GM12865 (cell line): ENCODE data around the gene ZNF253.
"Not testable (repeated sequence)": the region's sequence is repeated elsewhere in the genome, so short reads cannot be mapped to it uniquely, and the experiment has no call there.

Experiments used
- DNase-seq: peaks from one replicate; pipeline ENCODE4 v3.0.0; 2010; ENCODE audit warnings: low read depth
- H3K4me3 ChIP-seq: 2 replicates; pipeline ENCODE4 v1.5.1; 2011; ENCODE audit warnings: mild to moderate bottlenecking, low read depth, low read length, control low read depth
- TF ChIP-seq, protein P1 (sequence below): IDR thresholded peaks from 2 replicates; pipeline ENCODE4 v1.5.1; 2011; ENCODE audit warnings: low read length, control low read depth, low read depth, inconsistent platforms; ENCODE audit not compliant: insufficient read depth; ENCODE audit errors: missing control alignments

Gene ZNF253

DNA sequence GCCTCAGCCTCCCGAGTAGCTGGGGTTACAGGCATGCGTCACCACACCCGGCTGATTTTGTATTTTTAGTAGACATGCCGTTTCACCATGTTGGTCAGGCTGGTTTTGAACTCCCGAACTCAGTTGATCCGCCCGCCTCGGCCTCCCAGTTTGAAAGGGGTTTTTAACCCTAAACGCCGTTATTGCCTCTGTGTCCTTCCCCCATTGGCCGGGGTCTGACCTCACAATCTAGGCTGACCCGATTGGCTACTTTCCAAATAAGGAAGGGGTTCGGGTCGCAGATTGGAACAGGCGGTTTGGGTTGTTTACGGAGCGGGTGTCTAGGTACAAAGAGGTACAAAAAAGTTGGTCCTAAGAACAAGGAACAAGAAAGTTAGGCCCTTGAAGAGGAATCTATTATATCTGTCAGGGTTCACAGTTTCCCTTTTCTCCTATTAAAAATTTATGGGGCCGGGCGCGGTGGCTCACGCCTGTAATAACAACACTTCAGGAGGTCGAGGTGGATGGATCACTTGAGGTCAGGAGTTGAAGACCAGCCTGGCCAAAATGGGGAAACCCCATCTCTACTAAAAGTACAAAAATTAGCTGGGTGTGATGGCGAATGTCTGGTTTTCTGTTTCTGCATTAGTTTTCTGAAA lies 1.0 kb downstream of the ZNF253 start:
- peak; percentile 75 for DNase-seq
- H3K4me3 ChIP-seq = peak overlapping the region; percentile 87
- TF ChIP-seq, protein P1, sequence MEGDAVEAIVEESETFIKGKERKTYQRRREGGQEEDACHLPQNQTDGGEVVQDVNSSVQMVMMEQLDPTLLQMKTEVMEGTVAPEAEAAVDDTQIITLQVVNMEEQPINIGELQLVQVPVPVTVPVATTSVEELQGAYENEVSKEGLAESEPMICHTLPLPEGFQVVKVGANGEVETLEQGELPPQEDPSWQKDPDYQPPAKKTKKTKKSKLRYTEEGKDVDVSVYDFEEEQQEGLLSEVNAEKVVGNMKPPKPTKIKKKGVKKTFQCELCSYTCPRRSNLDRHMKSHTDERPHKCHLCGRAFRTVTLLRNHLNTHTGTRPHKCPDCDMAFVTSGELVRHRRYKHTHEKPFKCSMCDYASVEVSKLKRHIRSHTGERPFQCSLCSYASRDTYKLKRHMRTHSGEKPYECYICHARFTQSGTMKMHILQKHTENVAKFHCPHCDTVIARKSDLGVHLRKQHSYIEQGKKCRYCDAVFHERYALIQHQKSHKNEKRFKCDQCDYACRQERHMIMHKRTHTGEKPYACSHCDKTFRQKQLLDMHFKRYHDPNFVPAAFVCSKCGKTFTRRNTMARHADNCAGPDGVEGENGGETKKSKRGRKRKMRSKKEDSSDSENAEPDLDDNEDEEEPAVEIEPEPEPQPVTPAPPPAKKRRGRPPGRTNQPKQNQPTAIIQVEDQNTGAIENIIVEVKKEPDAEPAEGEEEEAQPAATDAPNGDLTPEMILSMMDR = no peak

DNA sequence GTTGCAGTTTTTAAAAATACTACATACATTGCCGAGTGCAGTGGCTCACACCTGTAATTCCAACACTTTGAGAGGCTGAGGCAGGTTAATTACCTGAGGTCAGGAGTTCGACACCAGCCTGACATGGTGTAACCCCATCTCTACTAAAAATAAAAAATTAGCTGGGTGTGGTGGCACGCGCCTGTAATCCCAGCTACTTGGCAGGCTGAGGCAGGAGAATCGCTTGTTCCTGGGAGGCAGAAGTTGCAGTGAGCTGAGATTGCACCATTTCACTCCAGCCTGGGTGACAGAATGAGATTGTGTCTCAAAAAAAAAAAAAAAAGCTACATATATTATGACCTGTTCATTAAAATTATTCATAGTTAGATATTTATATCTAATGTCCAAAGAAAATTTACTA lies 4.4 kb downstream of the ZNF253 start:
- not testable (repeated sequence) for DNase-seq, H3K4me3 ChIP-seq

DNA sequence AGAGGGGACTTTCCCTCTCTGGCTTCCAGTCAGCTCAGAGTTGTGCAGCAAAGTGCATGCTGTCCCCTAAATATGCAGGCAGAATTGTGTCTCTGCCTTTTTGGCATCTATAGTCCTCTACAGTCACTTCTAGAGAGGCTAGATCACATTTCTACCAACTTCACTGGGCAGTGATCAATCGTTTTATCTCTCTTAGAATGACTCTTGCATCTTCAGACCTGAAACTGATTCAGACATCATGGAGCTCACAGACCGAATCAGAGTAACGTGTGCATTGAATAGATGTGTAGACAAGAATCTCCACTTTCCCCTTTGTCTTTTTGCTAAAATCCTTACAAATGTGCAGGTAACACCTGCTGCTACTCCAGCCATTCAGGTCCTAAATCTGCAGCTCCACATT lies 6.2 kb downstream of the ZNF253 start:
- TF ChIP-seq, protein P1 = no peak
- DNase-seq = no peak
- no peak overlapping the region for H3K4me3 ChIP-seq

DNA sequence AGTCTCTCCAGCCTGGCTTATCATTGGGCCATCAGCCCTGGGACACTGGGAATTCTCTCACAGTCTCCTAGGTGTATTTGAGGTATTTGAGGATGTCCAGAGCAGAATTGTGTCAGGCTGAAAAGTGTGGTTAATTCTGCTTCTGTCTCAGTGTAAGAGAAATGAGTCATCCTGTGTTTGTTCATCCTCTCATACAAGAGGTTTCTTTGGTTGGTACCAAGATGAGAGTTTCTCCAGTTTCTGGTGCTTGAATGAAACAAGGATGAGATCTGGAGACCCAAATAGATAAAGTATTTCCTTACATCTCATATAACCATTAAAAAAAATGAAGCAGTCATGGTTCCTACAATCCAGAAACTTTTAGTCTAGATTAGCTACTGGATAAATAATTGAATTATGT lies 7.7 kb downstream of the ZNF253 start:
- H3K4me3 ChIP-seq = no peak overlapping the region
- TF ChIP-seq, protein P1 = no peak
- peak; percentile 7 for DNase-seq

DNA sequence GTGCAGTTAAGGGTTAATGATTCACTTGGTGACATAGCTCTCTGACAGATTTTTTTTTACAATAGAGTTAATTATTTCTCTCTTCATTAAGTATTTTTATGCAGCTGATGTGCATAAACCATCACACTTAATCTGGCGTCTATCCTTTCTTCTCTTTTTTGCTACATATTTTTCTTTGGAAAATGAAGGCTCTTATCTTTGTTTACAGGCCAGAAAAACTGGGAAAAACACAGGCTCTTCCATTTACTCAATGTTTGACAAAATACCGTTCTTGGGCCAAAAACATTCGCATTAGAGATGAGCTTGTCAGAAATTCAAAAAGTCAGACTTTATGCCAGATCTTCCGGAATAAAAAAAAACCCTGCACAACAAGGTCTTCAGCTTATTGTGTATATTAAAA lies 12.0 kb downstream of the ZNF253 start:
- TF ChIP-seq, protein P1 = no peak
- DNase-seq = no peak
- H3K4me3 ChIP-seq = no peak overlapping the region

DNA sequence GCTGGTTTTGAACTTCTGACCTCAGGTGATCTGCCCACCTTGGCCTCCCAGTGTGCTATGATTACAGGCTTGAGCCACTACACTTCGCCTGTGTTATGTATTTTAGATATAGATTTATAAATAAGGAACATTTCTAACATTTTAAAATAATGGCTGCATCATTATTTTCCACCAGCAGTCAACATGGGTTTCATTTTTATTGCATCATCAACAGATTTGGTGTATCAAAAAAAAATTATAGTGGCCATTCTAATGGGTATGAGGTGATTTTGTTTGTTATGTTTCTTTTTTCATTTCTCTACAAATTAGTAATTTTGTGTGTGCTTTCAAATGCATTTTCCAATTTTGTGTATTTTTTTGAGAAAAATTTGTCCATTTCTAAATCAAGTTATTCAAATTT lies 18.9 kb downstream of the ZNF253 start:
- H3K4me3 ChIP-seq = no peak overlapping the region
- TF ChIP-seq, protein P1 = no peak
- DNase-seq = no peak

DNA sequence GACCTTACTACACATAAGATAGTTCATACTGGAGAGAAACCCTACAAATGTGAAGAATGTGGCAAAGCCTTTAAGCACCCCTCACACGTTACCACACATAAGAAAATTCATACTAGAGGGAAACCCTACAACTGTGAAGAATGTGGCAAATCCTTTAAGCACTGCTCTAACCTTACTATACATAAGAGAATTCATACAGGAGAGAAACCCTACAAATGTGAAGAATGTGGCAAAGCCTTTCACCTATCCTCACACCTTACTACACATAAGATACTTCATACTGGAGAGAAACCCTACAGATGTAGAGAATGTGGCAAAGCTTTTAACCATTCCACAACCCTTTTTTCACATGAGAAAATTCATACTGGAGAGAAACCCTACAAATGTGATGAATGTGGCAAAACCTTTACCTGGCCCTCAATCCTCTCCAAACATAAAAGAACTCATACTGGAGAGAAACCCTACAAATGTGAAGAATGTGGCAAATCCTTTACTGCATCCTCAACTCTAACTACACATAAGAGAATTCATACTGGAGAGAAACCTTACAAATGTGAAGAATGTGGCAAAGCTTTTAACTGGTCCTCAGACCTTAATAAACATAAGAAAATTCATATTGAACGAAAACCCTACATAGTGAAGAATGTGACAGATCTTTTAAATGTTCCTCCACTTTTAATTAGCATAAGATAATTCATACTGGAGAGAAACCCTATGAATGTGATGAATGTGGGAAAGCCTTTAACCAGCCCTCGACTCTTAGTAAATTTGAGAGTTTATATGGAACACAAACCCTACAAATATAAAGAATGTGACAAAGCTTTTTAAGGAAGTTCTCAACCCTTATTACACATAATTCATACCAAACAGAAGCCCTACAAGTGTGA lies 26.6 kb downstream of the ZNF253 start:
- not testable (repeated sequence) for H3K4me3 ChIP-seq, DNase-seq
